HEK293 (cell line): ENCODE measurements around the gene TNC.

Source experiments
- CTCF ChIP-seq: fragments of 450-650 bp; formaldehyde crosslinking; IDR thresholded peaks from 2 replicates; pipeline ENCODE4 v1.5.1; 2016; ENCODE audit warnings: missing biosample characterization, missing genetic modification characterization
- ZNF585B ChIP-seq: fragments of 450-650 bp; formaldehyde crosslinking; IDR thresholded peaks from 2 replicates; pipeline ENCODE4 v1.5.1; 2016; ENCODE audit warnings: missing biosample characterization, missing genetic modification characterization
- ZNF639 ChIP-seq: fragments of 450-650 bp; formaldehyde crosslinking; IDR thresholded peaks from 2 replicates; pipeline ENCODE4 v1.5.1; 2016; ENCODE audit warnings: missing biosample characterization, missing genetic modification characterization

GRCh38 chr9:115085773-115086377, 32.1 kb downstream of the TNC start:
- TF ChIP-seq ZNF639 (tag by site-specific recombination) (no peak), ZNF585B (no peak), CTCF (tag by site-specific recombination) (no peak)
